K562 (cell line): Measurements from ENCODE around the gene ANO10. TPM values are rescaled to one million over a fixed set of nuclear protein-coding genes. Genes with fewer than 3 reads are reported as not detected.

Experiments used
- ATAC-seq: fragments of 200-7000 bp; cut with Tn5 transposase; 3 replicates; pipeline ENCODE4 v1.9.1; 2020; ENCODE audit warnings: moderate library complexity
- BruUV-seq: library from RNA; stranded (reverse); fragments of 400-500 nt; replicated peaks from 2 replicates; lab custom pipeline; 2021; lab: Mats Ljungman, UMichigan
- CTCF ChIA-PET: fragments of 300-600 bp; formaldehyde crosslinking; extraction: SDS; loops from one replicate; lab custom pipeline; 2021; ENCODE audit warnings: low intra/inter-chr PET ratio; lab: Yijun Ruan, JAX
- POLR2A ChIA-PET: fragments of 300-600, 350-650 bp; sonication (Branson Sonifier 250); formaldehyde crosslinking; extraction: SDS; loops from one replicate; lab custom pipeline; 2021; ENCODE audit warnings: antibody characterized with exemption, inconsistent platforms; lab: Yijun Ruan, JAX
- DNase-seq, 4 experiments: peaks; one replicate each; pipeline versions ENCODE4 v3.0.0 to v3.0.0-alpha.2; 2011 to 2018; ENCODE audit warnings: low spot score in 3 of 4, mixed read lengths in 3 of 4; ENCODE audit errors: extremely low read depth in 1 of 4
- FAIRE-seq: peaks from 2 replicates; lab custom pipeline; 2011; peaks lifted over from hg19 to GRCh38; lab: Jason Lieb, UNC
- H2AFZ ChIP-seq: 2 replicates; pipeline ENCODE4 v1.6.0; 2011; ENCODE audit warnings: low read depth, low read length, control low read depth, inconsistent platforms
- H3K27ac ChIP-seq: fragments of 200-600 bp; 3 replicates; pipeline ENCODE4 v1.8.0; 2011; ENCODE audit warnings: low read depth, mild to moderate bottlenecking, control low read depth, inconsistent platforms, low read length, moderate library complexity, mixed read lengths; ENCODE audit errors: extremely low read depth
- H3K27me3 ChIP-seq, 2 experiments: fragments of 300-600 bp in 1 of 2; 2 replicates in 1 of 2; 3 replicates in 1 of 2; pipeline versions ENCODE4 v1.6.0 to v1.8.0; 2011; ENCODE audit warnings: inconsistent platforms in 2 of 2, low read length in 2 of 2, mild to moderate bottlenecking in 1 of 2, mixed read lengths in 1 of 2, moderate library complexity in 1 of 2; ENCODE audit not compliant: control insufficient read depth in 2 of 2, insufficient read depth in 2 of 2
- H3K36me3 ChIP-seq: fragments of 300-600 bp; 3 replicates; pipeline ENCODE4 v1.8.0; 2011; ENCODE audit warnings: mild to moderate bottlenecking, low read length, inconsistent platforms; ENCODE audit not compliant: control insufficient read depth, insufficient read depth
- H3K4me1 ChIP-seq, 2 experiments: fragments of 200-600 bp in 1 of 2; replicated peaks in 1 of 2; 2 replicates in 1 of 2; 3 replicates in 1 of 2; pipeline versions ENCODE4 v1.5.1 to v1.8.0; 2011; ENCODE audit warnings: inconsistent platforms in 2 of 2, low read length in 2 of 2, mild to moderate bottlenecking in 1 of 2, mixed read lengths in 1 of 2, moderate library complexity in 1 of 2; ENCODE audit not compliant: control insufficient read depth in 2 of 2, insufficient read depth in 2 of 2
- H3K4me2 ChIP-seq: 2 replicates; pipeline ENCODE4 v1.6.1; 2011; ENCODE audit warnings: low read length, control low read depth, inconsistent platforms, mixed read lengths; ENCODE audit not compliant: insufficient read depth
- H3K4me3 ChIP-seq: fragments of 200-600 bp; sonication (generic), shearing (Covaris generic); 2 replicates; pipeline ENCODE4 v1.5.1; 2016; ENCODE audit warnings: control low read depth, inconsistent platforms
- H3K79me2 ChIP-seq: fragments of 200-600 bp; 3 replicates; pipeline ENCODE4 v1.8.0; 2011; ENCODE audit warnings: low read length, inconsistent platforms; ENCODE audit not compliant: control insufficient read depth, insufficient read depth
- H3K9ac ChIP-seq, 2 experiments: 2 replicates each; pipeline versions ENCODE4 v1.6.0 to v1.6.1; 2011; ENCODE audit warnings: low read depth in 2 of 2, low read length in 2 of 2, control low read depth in 1 of 2, inconsistent platforms in 1 of 2, mild to moderate bottlenecking in 1 of 2, mixed read lengths in 1 of 2; ENCODE audit not compliant: insufficient read depth in 1 of 2
- H3K9me1 ChIP-seq: one replicate; pipeline ENCODE4 v1.6.0; 2011; ENCODE audit warnings: inconsistent platforms, mild to moderate bottlenecking, low read length, moderate library complexity; ENCODE audit not compliant: control insufficient read depth, insufficient read depth
- H3K9me3 ChIP-seq: replicated peaks from 2 replicates; pipeline ENCODE4 v1.5.1; 2011; ENCODE audit warnings: low read depth, low read length, inconsistent platforms; ENCODE audit not compliant: control insufficient read depth, insufficient read depth
- H4K20me1 ChIP-seq: replicated peaks from 2 replicates; pipeline ENCODE4 v1.6.1; 2011; ENCODE audit warnings: low read length, inconsistent platforms, mixed read lengths; ENCODE audit not compliant: control insufficient read depth, insufficient read depth
- ILK ChIP-seq: fragments of 450-650 bp; IDR thresholded peaks from 2 replicates; pipeline ENCODE4 v1.6.1; 2016; ENCODE audit warnings: missing genetic modification characterization, low read depth, mild to moderate bottlenecking, missing compliant biosample characterization, moderate library complexity, borderline replicate concordance
- NR1H2 ChIP-seq: sonication (generic); formaldehyde crosslinking; IDR thresholded peaks from 2 replicates; pipeline ENCODE4 v1.4.0; 2020; ENCODE audit warnings: mild to moderate bottlenecking, missing genetic modification reagents
- RB1 ChIP-seq: fragments of 450-650 bp; IDR thresholded peaks from 2 replicates; pipeline ENCODE4 v1.6.1; 2017; ENCODE audit warnings: low read depth, mild to moderate bottlenecking
- RBM34 ChIP-seq: fragments of 200-400 bp; formaldehyde crosslinking; IDR thresholded peaks from 2 replicates; pipeline ENCODE4 v1.6.1; 2018; ENCODE audit warnings: low read length, borderline replicate concordance; ENCODE audit not compliant: insufficient read depth
- TCF7 ChIP-seq: sonication (generic); IDR thresholded peaks from 2 replicates; pipeline ENCODE4 v1.6.1; 2016; ENCODE audit warnings: antibody characterized with exemption, borderline replicate concordance
- WGBS: fragments of 100-300 bp; shearing (Covaris generic); methylation state at CpG from one replicate; pipeline ENCODE4 v1.1.6; 2016; ENCODE audit warnings: low coverage, mixed read lengths; ENCODE audit not compliant: insufficient coverage; ENCODE audit errors: missing lambda C conversion rate; 5-methylcytosine and 5-hydroxymethylcytosine counted together
- in situ Hi-C: fragments of 300-500 bp; cut with MboI; formaldehyde crosslinking; loops from 4 replicates; pipeline ENCODE4 v1.15.0; 2018; ENCODE audit warnings: inconsistent platforms, mixed read lengths
- intact Hi-C: fragments of 100-400 bp; cut with micrococcal nuclease; formaldehyde crosslinking; loops from 2 replicates; pipeline ENCODE4 v1.14.2; 2022
- polyA plus RNA-seq, 8 experiments: library from polyadenylated mRNA; depleted of rRNA in 4 of 8; stranded (reverse) in 5 of 8; unstranded in 3 of 8; fragments of >200 nt; fragmentation: Nextera tagmentation in 2 of 8; fragmentation: Illumina TruSeq in 1 of 8; extraction: Ambion mirVana in 2 of 8; extraction: Trizol in 1 of 8; gene quantifications; 2 replicates each; pipeline versions ENCODE4 v1.2.1 to v1.2.3, GENCODE V29; 2011 to 2014; ENCODE audit warnings: inconsistent platforms in 1 of 8, missing spikeins in 1 of 8
- total RNA-seq, 7 experiments: library from RNA; depleted of rRNA in 6 of 7; stranded (reverse); fragments of >200 nt in 6 of 7; fragmentation: Illumina TruSeq in 2 of 7; extraction: Trizol in 2 of 7; gene quantifications; 2 replicates each; pipeline versions ENCODE4 v1.2.1 to v1.2.3, GENCODE V29; 2011 to 2021; ENCODE audit warnings: low replicate concordance in 1 of 7
- TF ChIP-seq, protein P1 (sequence below): fragments of 250-450 bp; sonication (Bioruptor Pico); IDR thresholded peaks from 2 replicates; pipeline ENCODE4 v1.4.0; 2020

ANO10 gene
- total and polyA plus RNA-seq, 9 of the 15 experiments (the other 6 are each of a cell fraction or from before 2014, with no cell fraction given): 6.4 to 46.0 (median 32.3) TPM

DNA sequence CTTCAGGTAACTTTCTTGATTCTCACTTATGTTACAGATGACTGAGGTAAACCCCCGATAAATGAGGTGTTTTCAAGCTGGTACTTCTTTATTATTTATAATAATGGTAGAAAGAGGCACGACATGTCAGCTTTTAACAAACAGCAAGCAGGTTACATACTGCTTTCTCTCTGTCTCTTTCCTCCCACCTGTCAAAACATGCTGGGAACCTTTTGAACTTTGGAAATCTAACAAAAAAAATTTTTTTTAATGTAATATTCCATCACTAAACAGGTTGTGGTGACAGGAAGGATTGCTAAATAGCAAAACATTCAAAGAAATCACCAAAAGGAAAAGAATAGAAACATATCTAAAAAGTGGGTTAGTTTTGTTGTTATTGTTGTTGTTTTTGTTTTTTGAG lies 48.2 kb downstream of the ANO10 start:
- Histone ChIP-seq H3K27me3 (no peaks in the 10 kb centered on the region), H3K4me1 (no peaks in the 10 kb centered on the region), H3K9me3 (no peaks in the 10 kb centered on the region), H3K79me2 (no peaks in the 10 kb centered on the region), H3K9me1 (no peaks in the 10 kb centered on the region), H4K20me1 (no peaks in the 10 kb centered on the region), H3K9ac (no peak overlapping the region), H3K27ac (no peak overlapping the region), H3K4me3 (no peak overlapping the region), H2AFZ (no peak overlapping the region), H3K4me2 (no peak overlapping the region), H3K36me3 (peaks cover 26% of the 10 kb centered on the region; the same call in 2 of the 3 replicates)
- 63% methylated on average over 2 of the region's 2 CpGs for WGBS
- intact Hi-C loops: no loop called here
- no peak for FAIRE-seq
- BruUV-seq: no TSS peak
- CTCF ChIA-PET: no interaction called here
- ATAC-seq: no peak
- POLR2A ChIA-PET: interaction anchor here (1.0 to 1.4 kb wide), 2 partner anchors 18 to 30 kb away, joined by 3 to 4 read pairs; no protein-coding TSS in a partner anchor
- no peak for DNase-seq
- TF ChIP-seq RB1 (no peak), ILK (tag) (no peak), TCF7 (no peak), RBM34 (no peak), NR1H2 (CRISPR knock-in tag) (no peak)
- TF ChIP-seq, protein P1, sequence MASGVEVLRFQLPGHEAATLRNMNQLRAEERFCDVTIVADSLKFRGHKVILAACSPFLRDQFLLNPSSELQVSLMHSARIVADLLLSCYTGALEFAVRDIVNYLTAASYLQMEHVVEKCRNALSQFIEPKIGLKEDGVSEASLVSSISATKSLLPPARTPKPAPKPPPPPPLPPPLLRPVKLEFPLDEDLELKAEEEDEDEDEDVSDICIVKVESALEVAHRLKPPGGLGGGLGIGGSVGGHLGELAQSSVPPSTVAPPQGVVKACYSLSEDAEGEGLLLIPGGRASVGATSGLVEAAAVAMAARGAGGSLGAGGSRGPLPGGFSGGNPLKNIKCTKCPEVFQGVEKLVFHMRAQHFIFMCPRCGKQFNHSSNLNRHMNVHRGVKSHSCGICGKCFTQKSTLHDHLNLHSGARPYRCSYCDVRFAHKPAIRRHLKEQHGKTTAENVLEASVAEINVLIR: no peak
- in situ Hi-C loops: no loop called here
